Activated naive CD4-positive, alpha-beta T cell treated with anti-CD3 and anti-CD28 coated beads, Interleukin-2, amount 50 U/mL, for 72 hours (primary cell): ENCODE measurements around the gene CYP2A7. TPM values are rescaled to one million over a fixed set of nuclear protein-coding genes. Genes with fewer than 3 reads are reported as not detected.
"Not testable (repeated sequence)": the region's sequence is repeated elsewhere in the genome, so short reads cannot be mapped to it uniquely, and the experiment has no call there.

Experiments used
- ATAC-seq, 2 donors: fragments of 150-1000 bp; cut with Tn5 transposase; 2 replicates each; pipeline ENCODE4 v1.10.0; 2021; ENCODE audit warnings: mild to moderate bottlenecking in 2 of 2, moderate library complexity in 2 of 2
- DNase-seq, 2 donors: peaks; one replicate each; pipeline ENCODE4 v3.0.0; 2021 to 2022; ENCODE audit warnings: low spot score in 2 of 2
- H3K27ac Mint-ChIP-seq, 2 donors: one replicate each; pipeline ENCODE4 v1.8.0; 2022; ENCODE audit warnings: mild to moderate bottlenecking in 2 of 2, mixed read lengths in 2 of 2
- H3K36me3 Mint-ChIP-seq, 2 donors: one replicate each; pipeline ENCODE4 v1.8.0; 2022; ENCODE audit warnings: mixed read lengths in 2 of 2
- H3K9me3 Mint-ChIP-seq, 2 donors: one replicate each; pipeline ENCODE4 v1.8.0; 2022; ENCODE audit warnings: mixed read lengths in 2 of 2
- total RNA-seq, 2 donors: library from RNA; stranded (reverse); gene quantifications; one replicate each; pipeline ENCODE4 v1.2.3, GENCODE V29; 2022

CYP2A7 gene
- total RNA-seq, 2 donors from 2014 or later = not detected

DNA sequence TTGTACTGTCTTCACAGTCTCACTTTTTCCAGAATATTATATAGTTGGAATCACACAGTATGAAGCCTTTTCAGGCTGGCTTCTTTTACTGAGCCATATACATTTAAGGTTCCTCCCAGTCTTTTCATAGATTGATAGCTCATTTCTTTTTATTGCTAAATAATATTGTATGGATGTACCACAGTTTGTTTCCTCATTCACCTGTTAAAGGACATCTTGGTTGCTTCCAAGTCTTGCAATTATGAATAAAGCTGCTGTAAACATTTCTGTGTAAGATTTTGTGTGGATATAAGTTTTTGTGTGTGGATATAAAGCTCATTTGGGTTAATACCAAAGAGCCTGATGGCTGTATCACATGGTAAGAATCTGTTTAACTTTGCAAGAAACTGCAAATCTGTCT lies 24.5 kb upstream of the CYP2A7 start:
- Mint-ChIP-seq H3K36me3 (no peaks in the 10 kb centered on the region), H3K9me3 (no peaks in the 10 kb centered on the region), H3K27ac (no peak overlapping the region)
- DNase-seq (no peak), ATAC-seq (no peak)

DNA sequence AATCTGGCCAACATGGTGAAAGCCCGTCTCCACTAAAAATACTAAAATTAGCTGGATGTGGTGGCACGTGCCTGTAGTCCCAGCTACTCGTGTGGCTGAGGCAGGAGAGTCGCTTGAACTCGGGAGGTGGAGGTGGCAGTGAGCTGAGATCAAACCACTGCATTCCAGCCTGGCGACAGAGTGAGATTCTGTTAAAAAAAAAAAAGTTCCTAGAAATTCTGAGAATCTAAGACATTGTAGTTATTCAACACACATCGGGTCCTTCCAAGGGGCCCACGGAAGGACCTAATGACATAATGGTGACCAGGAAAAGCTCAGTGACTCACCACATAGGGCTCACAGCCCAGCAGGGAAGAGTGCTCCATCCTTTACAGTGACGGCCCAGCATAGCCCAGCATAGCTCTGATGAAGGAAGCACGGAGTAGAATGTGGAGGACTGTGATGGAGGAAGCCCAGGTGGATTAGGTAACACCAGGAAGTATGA lies 22.7 kb upstream of the CYP2A7 start:
- not testable (repeated sequence) for H3K9me3 Mint-ChIP-seq, DNase-seq, H3K27ac Mint-ChIP-seq, H3K36me3 Mint-ChIP-seq, ATAC-seq

DNA sequence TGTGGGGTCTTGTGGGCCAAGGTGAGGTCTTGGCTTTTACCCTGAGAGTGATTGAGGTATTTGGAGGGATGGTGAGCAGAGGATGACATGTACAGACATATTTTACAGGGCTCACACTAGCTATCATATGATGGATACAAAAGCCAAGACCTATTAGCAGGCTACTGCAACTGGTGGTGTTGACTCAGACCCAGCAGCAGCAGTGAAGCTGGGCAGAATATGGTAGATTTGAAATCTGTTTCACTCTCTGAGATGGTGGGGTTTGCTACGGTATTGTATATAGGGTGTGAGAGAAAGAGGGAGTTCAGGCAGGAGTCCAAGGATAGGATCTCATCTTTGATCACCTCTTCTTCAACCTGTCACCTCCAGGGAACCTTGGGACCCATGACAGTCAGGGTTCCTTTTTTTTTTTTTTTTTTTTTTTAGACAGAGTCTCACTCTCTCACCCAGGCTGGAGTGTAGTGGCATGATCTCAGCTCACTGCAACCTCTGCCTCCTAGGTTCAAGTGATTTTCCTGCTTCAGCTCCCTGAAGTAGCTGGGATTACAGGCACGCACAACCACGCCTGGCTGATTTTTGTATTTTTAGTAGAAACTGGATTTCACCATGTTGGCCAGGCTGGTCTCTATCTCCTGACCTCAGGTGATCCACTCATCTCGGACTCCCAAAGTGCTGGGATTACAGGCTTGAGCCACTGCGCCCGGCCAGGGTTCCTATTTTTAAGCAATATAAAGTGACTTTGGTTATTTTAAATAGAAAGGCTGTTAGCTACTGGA lies 20.1 kb upstream of the CYP2A7 start:
- H3K36me3 Mint-ChIP-seq, ATAC-seq, H3K27ac Mint-ChIP-seq, H3K9me3 Mint-ChIP-seq, DNase-seq: not testable (repeated sequence)

DNA sequence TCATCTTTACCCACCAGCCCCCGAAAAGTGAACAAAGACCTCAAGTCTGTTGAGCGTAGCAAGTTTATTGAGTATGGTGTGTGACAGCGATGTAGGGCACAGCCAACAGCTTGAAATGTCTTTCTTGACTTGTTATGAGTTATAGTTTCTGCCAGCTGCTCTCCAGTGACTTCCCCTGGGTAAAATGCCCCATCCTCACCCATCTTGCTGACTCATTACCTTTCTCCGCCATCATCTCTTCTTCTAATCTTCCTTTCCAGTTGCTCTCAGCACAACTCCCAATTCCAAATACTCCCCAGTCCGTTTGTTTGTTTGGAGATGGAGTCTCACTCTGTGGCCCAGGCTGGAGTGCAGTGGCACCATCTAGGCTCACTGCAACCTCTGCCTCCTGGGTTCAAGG lies 18.5 kb upstream of the CYP2A7 start:
- H3K9me3 Mint-ChIP-seq, ATAC-seq, H3K36me3 Mint-ChIP-seq, DNase-seq: not testable (repeated sequence)
- H3K27ac Mint-ChIP-seq = peak overlapping the region in 1 of 2 donors; percentile 29

DNA sequence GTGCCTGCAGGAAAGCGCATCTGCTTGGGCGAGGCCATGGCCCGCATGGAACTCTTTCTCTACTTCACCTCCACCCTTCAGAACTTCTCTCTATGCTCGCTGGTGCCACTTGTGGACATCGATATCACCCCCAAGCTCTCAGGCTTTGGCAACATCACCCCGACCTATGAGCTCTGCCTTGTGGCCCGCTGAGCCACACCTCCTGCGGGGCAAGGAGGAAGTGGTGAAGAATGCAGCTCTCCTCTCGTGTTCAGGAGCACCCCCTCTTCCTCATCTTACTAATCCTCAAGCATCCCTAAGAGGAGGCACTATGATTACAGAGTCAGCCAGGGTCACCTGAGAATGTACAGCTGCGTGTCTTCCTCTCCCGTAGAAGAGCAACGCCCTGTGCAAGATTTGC lies 17.9 kb upstream of the CYP2A7 start:
- not testable (repeated sequence) for H3K36me3 Mint-ChIP-seq, H3K9me3 Mint-ChIP-seq
- ATAC-seq = peak; percentile 43 to 57
- peak in 1 of 2 donors; percentile 11 for DNase-seq
- H3K27ac Mint-ChIP-seq = peak overlapping the region in 1 of 2 donors; percentile 29

DNA sequence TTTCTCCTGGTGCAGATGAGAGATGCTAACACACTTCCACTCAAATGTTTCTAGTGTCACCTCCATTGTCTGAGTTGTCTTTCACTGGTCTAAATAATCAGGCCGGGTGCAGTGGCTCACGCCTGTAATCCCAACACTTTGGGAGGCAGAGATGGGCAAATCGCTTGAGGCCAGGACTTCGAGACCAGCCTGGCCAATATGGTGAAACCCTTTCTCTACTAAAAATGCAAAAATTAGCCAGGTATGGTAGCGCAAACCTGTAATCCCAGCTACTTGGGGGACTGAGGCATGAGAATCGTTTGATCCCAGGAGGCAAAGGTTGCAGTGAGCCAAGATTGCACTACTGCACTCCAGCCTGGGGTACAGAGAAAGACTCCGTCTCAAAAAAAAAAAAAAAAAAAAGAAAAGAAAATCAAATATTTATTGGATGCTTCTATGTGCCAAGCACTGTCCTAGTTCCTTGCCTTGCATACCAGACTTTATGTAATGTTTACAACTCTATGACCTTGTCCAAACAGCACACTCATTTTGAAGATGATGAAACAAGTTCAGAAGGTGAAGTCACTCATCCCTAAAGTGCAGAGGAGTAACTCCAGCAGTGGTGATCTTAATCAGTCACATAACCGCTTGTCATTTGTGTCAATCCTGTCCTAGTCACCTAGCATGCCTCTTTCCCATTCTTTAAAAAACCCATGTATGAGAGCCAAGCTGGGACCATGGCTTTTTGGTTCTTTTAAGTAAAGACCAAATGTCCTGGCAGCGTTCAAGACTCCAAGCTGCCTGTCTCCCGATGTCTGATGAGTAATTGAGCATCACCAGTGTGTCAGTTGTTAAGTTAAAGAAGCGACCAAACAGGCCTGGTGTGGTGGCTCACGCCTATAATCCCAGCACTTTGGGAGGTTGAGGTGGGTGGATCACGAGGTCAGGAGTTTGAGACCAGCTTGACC lies 15.1 kb upstream of the CYP2A7 start:
- not testable (repeated sequence) for DNase-seq, H3K36me3 Mint-ChIP-seq, H3K9me3 Mint-ChIP-seq, H3K27ac Mint-ChIP-seq
- ATAC-seq = peak in 1 of 2 donors; percentile 94

DNA sequence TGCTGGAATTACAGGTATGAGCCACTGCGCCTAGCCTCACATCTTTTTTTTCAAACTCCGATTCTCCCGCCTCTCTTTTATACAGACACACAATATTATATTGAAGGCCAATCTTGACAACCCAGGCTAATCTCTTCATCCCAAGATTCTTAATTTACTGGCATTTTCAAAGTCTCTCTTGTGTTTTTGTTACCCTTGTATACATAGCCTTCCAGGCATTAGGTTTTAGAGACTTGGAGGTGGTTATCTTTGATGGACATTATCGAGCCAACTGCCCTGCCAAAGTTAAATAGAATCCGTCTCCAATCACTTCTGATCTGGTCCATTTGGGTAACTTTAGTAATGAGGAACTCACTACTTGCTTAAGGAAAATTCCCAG lies 14.4 kb upstream of the CYP2A7 start:
- no peak for DNase-seq
- Mint-ChIP-seq H3K27ac (no peak overlapping the region), H3K36me3 (no peaks in the 10 kb centered on the region), H3K9me3 (no peaks in the 10 kb centered on the region)
- no peak for ATAC-seq

DNA sequence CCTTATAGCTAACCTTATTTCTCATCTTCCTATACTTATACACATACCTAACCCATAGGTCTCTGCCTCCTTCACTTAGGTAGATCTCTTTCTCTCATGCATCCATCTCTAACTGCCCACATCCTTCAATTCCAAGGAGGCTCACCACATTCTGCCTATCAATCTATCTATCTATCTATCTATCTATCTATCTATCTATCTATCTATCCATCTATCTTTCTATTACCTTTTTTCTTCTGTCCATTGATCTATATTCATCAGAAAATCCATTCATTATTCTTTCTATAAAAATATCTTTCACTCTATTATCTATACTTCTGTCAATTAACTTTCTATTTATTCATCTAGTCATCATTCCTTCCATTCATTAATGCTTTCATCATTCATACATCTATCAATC lies 11.1 kb upstream of the CYP2A7 start:
- Mint-ChIP-seq H3K36me3 (no peaks in the 10 kb centered on the region), H3K27ac (no peak overlapping the region), H3K9me3 (no peaks in the 10 kb centered on the region)
- DNase-seq (no peak), ATAC-seq (no peak)

DNA sequence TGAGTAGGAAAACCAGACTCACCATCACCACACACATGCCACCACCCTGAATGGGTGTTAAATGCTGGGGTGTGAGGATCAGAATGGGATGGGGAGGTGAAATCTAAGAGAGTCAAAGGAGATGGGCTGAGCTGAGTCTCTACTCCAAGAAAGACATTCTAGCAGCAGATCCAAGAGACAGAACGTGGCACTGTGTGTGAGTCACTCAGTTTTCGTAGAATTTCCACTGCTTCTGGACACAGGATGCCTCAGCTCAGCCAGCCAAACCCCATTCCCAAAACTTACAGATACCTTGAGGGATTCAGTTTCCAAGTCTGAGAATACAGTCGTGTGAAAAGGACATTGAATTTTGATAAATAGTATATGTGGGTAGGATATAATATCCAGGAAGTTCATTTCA lies 7.3 kb upstream of the CYP2A7 start:
- ATAC-seq (no peak), DNase-seq (no peak)
- Mint-ChIP-seq H3K36me3 (no peaks in the 10 kb centered on the region), H3K27ac (no peak overlapping the region), H3K9me3 (no peaks in the 10 kb centered on the region)

DNA sequence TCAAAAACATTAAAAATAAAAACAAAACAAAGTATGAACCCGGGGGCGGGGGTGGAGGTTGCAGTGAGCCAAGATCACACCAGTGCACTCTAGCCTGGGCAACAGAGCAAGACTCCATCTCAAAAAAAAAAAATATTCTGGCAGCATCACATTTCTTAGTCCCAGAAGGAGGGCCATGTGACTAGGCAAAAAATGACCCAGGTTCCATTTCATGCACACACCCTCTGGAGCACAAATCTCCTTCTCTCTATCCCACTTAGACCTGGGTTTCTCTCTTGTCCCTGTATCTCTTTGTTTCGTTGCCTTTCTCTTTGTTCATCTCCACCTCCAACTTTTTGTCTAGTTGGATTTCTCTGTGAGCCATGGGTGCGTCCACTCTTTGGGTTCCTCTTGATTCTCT lies 6.2 kb upstream of the CYP2A7 start:
- DNase-seq (no peak), ATAC-seq (no peak)
- Mint-ChIP-seq H3K36me3 (no peaks in the 10 kb centered on the region), H3K9me3 (no peaks in the 10 kb centered on the region), H3K27ac (no peak overlapping the region)

DNA sequence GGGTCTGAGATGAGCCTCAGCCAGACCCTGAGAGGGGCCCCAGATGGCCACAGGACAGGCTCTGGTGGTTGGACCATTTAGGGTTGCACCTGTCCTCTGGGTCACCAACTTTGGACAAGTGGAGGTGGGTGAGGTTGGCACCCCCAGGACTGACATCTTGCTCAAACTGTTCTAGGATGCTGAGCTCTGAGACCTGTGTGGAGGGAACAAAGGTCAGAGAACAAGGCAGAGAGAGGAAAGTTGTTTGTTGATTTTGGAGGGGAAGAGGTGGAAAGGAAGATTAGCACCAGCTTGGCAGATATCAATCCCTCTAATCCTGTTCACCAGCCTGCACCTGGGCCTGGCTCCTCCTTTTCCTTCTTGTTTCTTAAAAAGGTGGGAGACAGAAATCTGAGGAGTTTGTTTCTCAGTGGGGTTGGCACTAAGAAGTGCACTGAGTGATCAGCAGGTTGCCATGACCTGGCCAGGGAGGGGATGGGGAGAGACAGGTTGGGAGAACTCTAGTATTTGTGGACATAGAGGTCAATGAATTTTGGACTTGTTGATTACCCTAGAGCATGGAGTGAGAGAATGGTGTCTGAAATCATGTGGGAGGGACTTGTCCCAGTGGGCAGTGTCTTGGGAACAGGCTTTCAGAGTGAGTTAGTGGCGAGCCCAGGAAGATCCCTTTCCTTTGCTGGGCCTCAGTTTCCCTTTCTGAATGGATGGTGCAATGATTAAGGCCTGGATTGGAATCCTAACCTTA lies 2.3 kb upstream of the CYP2A7 start:
- not testable (repeated sequence) for H3K9me3 Mint-ChIP-seq, H3K27ac Mint-ChIP-seq, DNase-seq, ATAC-seq, H3K36me3 Mint-ChIP-seq

DNA sequence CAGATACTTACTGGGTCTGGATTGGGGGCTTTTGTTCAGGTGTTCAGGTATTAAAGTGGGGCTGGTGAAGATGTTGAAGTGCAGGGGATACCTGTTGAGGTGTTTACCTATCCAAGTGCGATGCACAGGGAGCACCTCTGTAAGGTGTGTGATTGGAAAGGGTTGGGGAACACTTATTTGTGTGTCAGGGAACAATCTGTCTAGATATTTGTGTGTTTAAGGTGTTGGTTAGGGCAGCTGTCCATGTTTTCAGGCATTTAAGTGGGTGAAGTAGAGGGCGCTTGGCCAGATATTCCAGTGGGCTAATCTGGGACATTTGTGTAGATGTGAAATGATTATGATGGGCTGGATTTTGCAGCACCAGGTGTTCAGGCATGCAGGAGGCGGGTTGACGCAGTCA lies 2.7 kb downstream of the CYP2A7 start:
- not testable (repeated sequence) for H3K27ac Mint-ChIP-seq, H3K9me3 Mint-ChIP-seq, ATAC-seq, DNase-seq
- H3K36me3 Mint-ChIP-seq = peaks cover 0 to 18% of the 10 kb centered on the region in 2 donors

DNA sequence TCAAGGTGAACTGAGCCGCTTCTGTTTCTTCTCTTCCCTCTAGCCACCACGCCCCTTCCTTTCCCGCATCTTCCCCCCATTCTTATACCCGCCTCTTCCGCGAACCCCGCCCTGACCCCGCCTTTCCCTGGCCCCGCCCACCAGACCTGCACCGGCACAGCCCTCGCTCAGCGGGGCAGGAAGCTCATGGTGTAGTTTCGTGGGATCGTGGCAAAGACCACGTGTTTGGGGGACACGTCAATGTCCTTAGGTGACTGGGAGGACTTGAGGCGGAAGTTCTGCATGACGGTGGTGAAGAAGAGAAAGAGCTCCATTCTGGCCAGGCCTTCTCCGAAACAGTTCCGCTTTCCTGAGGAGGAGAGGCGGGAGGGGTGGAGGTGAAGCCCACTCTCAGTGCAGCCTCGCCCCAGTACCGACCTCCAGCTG lies 6.5 kb downstream of the CYP2A7 start:
- DNase-seq (peak; percentile 79 to 95), ATAC-seq (peak; percentile 92 to 99)
- Mint-ChIP-seq H3K27ac (peak overlapping the region in 1 of 2 donors; percentile 70), H3K36me3 (peaks cover 0 to 18% of the 10 kb centered on the region in 2 donors)
- H3K9me3 Mint-ChIP-seq = not testable (repeated sequence)

DNA sequence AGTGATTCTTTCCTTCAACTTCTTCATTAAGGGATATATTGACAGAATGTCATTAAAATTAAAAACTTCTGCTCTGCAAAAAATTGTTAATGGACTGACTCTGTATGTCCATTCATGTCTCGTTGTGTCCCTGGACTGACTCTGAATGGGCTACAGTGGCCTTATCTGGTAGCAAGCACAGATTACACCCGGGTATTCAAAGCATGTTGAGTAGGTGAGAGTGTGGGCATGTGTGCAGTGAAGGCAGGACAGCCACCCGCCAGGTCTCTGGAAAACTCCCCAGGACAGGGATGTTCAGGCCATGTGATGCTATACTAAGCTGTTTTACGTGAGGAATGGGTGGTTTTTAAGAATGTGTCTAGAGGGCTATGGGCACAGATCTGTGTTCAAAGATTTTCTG lies 7.2 kb downstream of the CYP2A7 start:
- DNase-seq, H3K9me3 Mint-ChIP-seq: not testable (repeated sequence)
- Mint-ChIP-seq H3K36me3 (peaks cover 0 to 18% of the 10 kb centered on the region in 2 donors), H3K27ac (peak overlapping the region in 1 of 2 donors; percentile 70)
- ATAC-seq = peak in 1 of 2 donors; percentile 3

DNA sequence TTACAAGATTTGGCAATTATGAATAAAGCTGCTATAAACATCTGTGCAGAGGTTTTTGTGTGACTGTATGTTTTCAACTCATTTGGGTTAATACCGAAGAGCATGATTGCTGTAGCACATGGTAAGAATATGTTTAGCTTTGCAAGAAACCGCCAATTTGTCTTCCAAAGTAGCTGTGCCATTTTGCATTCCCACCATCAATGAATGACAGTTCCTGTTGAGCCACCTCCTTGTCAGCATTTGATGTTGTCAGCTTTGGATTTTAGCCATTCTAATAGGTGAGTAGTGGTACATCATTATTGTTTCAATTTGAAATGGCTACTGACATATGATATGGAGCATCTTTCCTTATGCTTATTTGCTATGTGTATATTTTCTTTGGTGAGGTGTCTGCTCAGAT lies 8.2 kb downstream of the CYP2A7 start:
- not testable (repeated sequence) for H3K27ac Mint-ChIP-seq, DNase-seq, H3K9me3 Mint-ChIP-seq, ATAC-seq
- H3K36me3 Mint-ChIP-seq = peaks cover 0 to 18% of the 10 kb centered on the region in 2 donors

DNA sequence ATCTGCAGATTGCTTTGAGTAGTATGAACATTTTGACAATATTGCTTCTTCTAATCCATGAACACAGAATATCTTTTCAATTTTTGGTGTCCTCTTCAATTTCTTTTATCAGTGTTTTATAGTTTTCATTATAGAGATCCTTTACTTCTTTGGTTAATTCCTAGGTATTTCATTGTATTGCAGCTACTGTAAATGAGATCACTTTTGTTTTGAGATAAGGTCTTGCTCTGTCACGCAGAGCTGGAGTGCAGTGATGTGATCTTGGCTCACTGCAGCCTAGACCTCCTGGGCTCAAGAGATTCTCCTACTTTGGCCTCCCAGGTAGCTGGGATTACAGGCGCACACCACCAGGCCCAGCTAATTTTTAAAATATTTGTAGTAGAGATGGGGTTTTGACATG lies 9.8 kb downstream of the CYP2A7 start:
- H3K9me3 Mint-ChIP-seq = no peaks in the 10 kb centered on the region
- DNase-seq = no peak
- no peak for ATAC-seq
- H3K27ac Mint-ChIP-seq = no peak overlapping the region
- H3K36me3 Mint-ChIP-seq = peaks cover 0 to 18% of the 10 kb centered on the region in 2 donors

DNA sequence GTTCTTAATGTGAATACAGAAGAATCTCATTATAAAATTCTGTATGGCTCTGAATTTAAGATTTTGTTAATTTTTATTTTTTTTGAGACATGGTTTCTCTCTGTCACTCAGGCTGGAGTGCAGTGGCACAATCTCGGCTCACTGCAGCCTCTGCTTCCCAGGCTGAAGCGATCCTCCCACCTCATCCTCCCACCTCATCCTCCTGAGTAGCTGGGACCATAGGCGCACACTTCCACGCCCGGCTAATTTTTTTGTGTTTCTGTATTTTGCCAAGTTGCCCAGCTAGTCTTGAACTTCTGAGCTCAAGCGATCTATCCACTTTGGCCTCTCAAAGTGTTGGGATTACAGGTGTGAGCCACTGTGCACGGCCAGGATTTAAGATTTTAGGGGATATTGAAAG lies 14.3 kb downstream of the CYP2A7 start:
- Mint-ChIP-seq H3K36me3 (no peaks in the 10 kb centered on the region), H3K9me3 (no peaks in the 10 kb centered on the region), H3K27ac (no peak overlapping the region)
- DNase-seq (no peak), ATAC-seq (no peak)
